ENCODE measurements around the gene TNRC18.

The TNRC18 gene

GRCh38 chr7:5406957-5407945 is 16.4 kb downstream of the TNRC18 start:
- DNase-seq (ENCODE audit: low read depth in 2 of 2) = no peak

GRCh38 chr7:5404421-5404826 is 19.2 kb downstream of the TNRC18 start:
- no peak for DNase-seq (ENCODE audit: low read depth in 2 of 2)

GRCh38 chr7:5403442-5403841 is 20.2 kb downstream of the TNRC18 start:
- no peak for DNase-seq (ENCODE audit: low read depth in 2 of 2)

- no peak for DNase-seq (ENCODE audit: low read depth in 2 of 2)
Observed at GRCh38 chr7:5397736-5398135, 25.9 kb downstream of the TNRC18 start.

GRCh38 chr7:5396999-5397663 is 26.5 kb downstream of the TNRC18 start:
- DNase-seq (ENCODE audit: low read depth in 2 of 2) = peak; percentile 63 to 77

GRCh38 chr7:5396542-5396941 is 27.1 kb downstream of the TNRC18 start:
- peak in 1 of 2 donors; percentile 34 for DNase-seq (ENCODE audit: low read depth in 2 of 2)

GRCh38 chr7:5395246-5395645 is 28.4 kb downstream of the TNRC18 start:
- DNase-seq (ENCODE audit: low read depth in 2 of 2) = no peak

- no peak for DNase-seq (ENCODE audit: low read depth in 2 of 2)
Observed at GRCh38 chr7:5394264-5395105, 29.1 kb downstream of the TNRC18 start.

- DNase-seq (ENCODE audit: low read depth in 2 of 2) = no peak
Observed at GRCh38 chr7:5393748-5394147, 29.9 kb downstream of the TNRC18 start.

GRCh38 chr7:5393328-5393727 is 30.3 kb downstream of the TNRC18 start:
- DNase-seq (ENCODE audit: low read depth in 2 of 2) = no peak

GRCh38 chr7:5390918-5391317 is 32.7 kb downstream of the TNRC18 start:
- no peak for DNase-seq (ENCODE audit: low read depth in 2 of 2)

- no peak for DNase-seq (ENCODE audit: low read depth in 2 of 2)
Observed at GRCh38 chr7:5388905-5389433, 34.7 kb downstream of the TNRC18 start.

- no peak for DNase-seq (ENCODE audit: low read depth in 2 of 2)
Observed at GRCh38 chr7:5388273-5388901, 35.2 kb downstream of the TNRC18 start.

- DNase-seq (ENCODE audit: low read depth in 2 of 2) = no peak
Observed at GRCh38 chr7:5387711-5388245, 35.9 kb downstream of the TNRC18 start.

- no peak for DNase-seq (ENCODE audit: low read depth in 2 of 2)
Observed at GRCh38 chr7:5384618-5385017, 39.0 kb downstream of the TNRC18 start.

GRCh38 chr7:5383314-5384098 is 40.1 kb downstream of the TNRC18 start:
- DNase-seq (ENCODE audit: low read depth in 2 of 2) = no peak

GRCh38 chr7:5382281-5382892 is 41.2 kb downstream of the TNRC18 start:
- DNase-seq (ENCODE audit: low read depth in 2 of 2) = no peak

- no peak for DNase-seq (ENCODE audit: low read depth in 2 of 2)
Observed at GRCh38 chr7:5381071-5381772, 42.4 kb downstream of the TNRC18 start.
